IMR-90 (cell line): ENCODE measurements around the gene COLEC12. TPM values are rescaled to one million over a fixed set of nuclear protein-coding genes. Genes with fewer than 3 reads are reported as not detected.

Source experiments
- ATAC-seq: fragments of 200-7000 bp; cut with Tn5 transposase; 2 replicates; pipeline ENCODE4 v1.9.1; 2020; ENCODE audit warnings: low read depth, mild to moderate bottlenecking, moderate library complexity
- BruUV-seq: library from RNA; stranded (reverse); fragments of 400-500 nt; replicated peaks from 2 replicates; lab custom pipeline; 2021; lab: Mats Ljungman, UMichigan
- CTCF ChIA-PET: fragments of 300-600 bp; formaldehyde crosslinking; extraction: SDS; loops from one replicate; lab custom pipeline; 2021; ENCODE audit warnings: antibody characterized with exemption; lab: Yijun Ruan, JAX
- POLR2A ChIA-PET: fragments of 300-600 bp; sonication (Branson Sonifier 250); formaldehyde crosslinking; loops from one replicate; lab custom pipeline; 2022; ENCODE audit warnings: antibody characterized with exemption; ENCODE audit not compliant: unreplicated experiment; lab: Charles Lee
- DNase-seq: peaks from one replicate; pipeline ENCODE4 v3.0.0; 2013
- H2AFZ ChIP-seq: replicated peaks from 2 replicates; pipeline ENCODE3; 2013; ENCODE audit warnings: low read length, mild to moderate bottlenecking; ENCODE audit not compliant: poor library complexity
- H2AK5ac ChIP-seq: 2 replicates; pipeline ENCODE4 v1.6.1; 2013; ENCODE audit warnings: low read depth, low read length, inconsistent platforms
- H2AK9ac ChIP-seq: replicated peaks from 2 replicates; pipeline ENCODE3; 2013; ENCODE audit warnings: mild to moderate bottlenecking, low read depth, low read length, moderate library complexity; ENCODE audit not compliant: poor library complexity
- H2BK120ac ChIP-seq: 2 replicates; pipeline ENCODE4 v1.6.1; 2013; ENCODE audit warnings: low read depth, low read length, inconsistent platforms
- H2BK15ac ChIP-seq: 3 replicates; pipeline ENCODE4 v1.6.1; 2013; ENCODE audit warnings: low read depth, low read length, inconsistent platforms
- H2BK20ac ChIP-seq: 2 replicates; pipeline ENCODE4 v1.6.1; 2013; ENCODE audit warnings: low read depth, mild to moderate bottlenecking, inconsistent platforms, low read length, moderate library complexity
- H2BK5ac ChIP-seq: 2 replicates; pipeline ENCODE4 v1.6.1; 2013; ENCODE audit warnings: mild to moderate bottlenecking, low read depth, low read length, inconsistent platforms; ENCODE audit not compliant: poor library complexity, severe bottlenecking
- H3K14ac ChIP-seq: replicated peaks from 2 replicates; pipeline ENCODE4 v1.6.1; 2013; ENCODE audit warnings: low read depth, low read length, inconsistent platforms
- H3K18ac ChIP-seq: 2 replicates; pipeline ENCODE4 v1.6.1; 2013; ENCODE audit warnings: low read depth, low read length, control low read depth
- H3K23ac ChIP-seq: 2 replicates; pipeline ENCODE4 v1.6.1; 2013; ENCODE audit warnings: low read depth, low read length, inconsistent platforms
- H3K27ac ChIP-seq: 2 replicates; pipeline ENCODE4 v1.5.1; 2013; ENCODE audit warnings: mild to moderate bottlenecking, control low read depth, low read length; ENCODE audit not compliant: insufficient read depth
- H3K27me3 ChIP-seq: 2 replicates; pipeline ENCODE4 v1.6.1; 2013; ENCODE audit warnings: low read length; ENCODE audit not compliant: control insufficient read depth, insufficient read depth
- H3K36me3 ChIP-seq: 2 replicates; pipeline ENCODE4 v1.6.1; 2013; ENCODE audit warnings: low read length, mixed read lengths; ENCODE audit not compliant: control insufficient read depth, insufficient read depth
- H3K4ac ChIP-seq: 2 replicates; pipeline ENCODE4 v1.6.1; 2013; ENCODE audit warnings: low read depth, low read length, inconsistent platforms
- H3K4me1 ChIP-seq: 2 replicates; pipeline ENCODE4 v1.6.1; 2013; ENCODE audit warnings: low read length, mixed read lengths; ENCODE audit not compliant: control insufficient read depth, insufficient read depth
- H3K4me2 ChIP-seq: 2 replicates; pipeline ENCODE4 v1.6.1; 2013; ENCODE audit warnings: low read depth, mild to moderate bottlenecking, control low read depth, low read length, moderate library complexity
- H3K4me3 ChIP-seq: 2 replicates; pipeline ENCODE4 v1.5.1; 2013; ENCODE audit warnings: low read depth, mild to moderate bottlenecking, control low read depth, low read length, moderate library complexity; ENCODE audit not compliant: insufficient read depth
- H3K56ac ChIP-seq: 2 replicates; pipeline ENCODE4 v1.6.1; 2013; ENCODE audit warnings: low read length, inconsistent platforms; ENCODE audit not compliant: insufficient read depth; ENCODE audit errors: extremely low read depth
- H3K79me1 ChIP-seq, 2 experiments: 2 replicates each; pipeline ENCODE4 v1.6.1; 2013; ENCODE audit warnings: low read length in 2 of 2, inconsistent platforms in 1 of 2, low read depth in 1 of 2
- H3K9ac ChIP-seq: 2 replicates; pipeline ENCODE4 v1.6.1; 2013; ENCODE audit warnings: low read depth, low read length, control low read depth
- H3K9me1 ChIP-seq: 2 replicates; pipeline ENCODE4 v1.6.1; 2013; ENCODE audit warnings: low read length, inconsistent platforms; ENCODE audit not compliant: insufficient read depth
- H3K9me3 ChIP-seq: 2 replicates; pipeline ENCODE4 v1.6.1; 2013; ENCODE audit warnings: low read length; ENCODE audit not compliant: control insufficient read depth, insufficient read depth
- H4K20me1 ChIP-seq: 2 replicates; pipeline ENCODE4 v1.6.1; 2013; ENCODE audit warnings: low read length, inconsistent platforms; ENCODE audit not compliant: insufficient read depth
- H4K5ac ChIP-seq: 2 replicates; pipeline ENCODE4 v1.6.1; 2013; ENCODE audit warnings: mild to moderate bottlenecking, low read depth, low read length, control low read depth
- H4K8ac ChIP-seq, 2 experiments: 2 replicates each; pipeline ENCODE4 v1.6.1; 2013; ENCODE audit warnings: low read depth in 2 of 2, low read length in 2 of 2, control low read depth in 1 of 2, inconsistent platforms in 1 of 2
- H4K91ac ChIP-seq: 2 replicates; pipeline ENCODE4 v1.6.1; 2013; ENCODE audit warnings: low read depth, low read length, inconsistent platforms; ENCODE audit not compliant: insufficient read depth
- BHLHE40 ChIP-seq: fragments of 150-350 bp; IDR thresholded peaks from 2 replicates; pipeline ENCODE4 v1.6.1; 2016; ENCODE audit warnings: mild to moderate bottlenecking, low read depth, low read length
- CEBPB ChIP-seq: IDR thresholded peaks from 2 replicates; pipeline ENCODE4 v1.6.1; 2012; ENCODE audit warnings: low read depth, low read length, improper control_type of control experiment
- CHD1 ChIP-seq: IDR thresholded peaks from 2 replicates; pipeline ENCODE4 v1.6.1; 2012; ENCODE audit warnings: low read depth, low read length, improper control_type of control experiment
- FOS ChIP-seq: fragments of 150-350 bp; IDR thresholded peaks from 2 replicates; pipeline ENCODE4 v1.6.1; 2016; ENCODE audit warnings: low read depth, low read length
- MAFK ChIP-seq: IDR thresholded peaks from 2 replicates; pipeline ENCODE4 v1.6.1; 2012; ENCODE audit warnings: low read depth, low read length, improper control_type of control experiment
- MAZ ChIP-seq: IDR thresholded peaks from 2 replicates; pipeline ENCODE4 v1.6.1; 2012; ENCODE audit warnings: low read depth, mild to moderate bottlenecking, low read length, improper control_type of control experiment, moderate library complexity, borderline replicate concordance
- MXI1 ChIP-seq: IDR thresholded peaks from 2 replicates; pipeline ENCODE4 v1.6.1; 2012; ENCODE audit warnings: low read depth, mild to moderate bottlenecking, low read length, moderate library complexity, borderline replicate concordance
- NFE2L2 ChIP-seq: fragments of 150-350 bp; IDR thresholded peaks from 2 replicates; pipeline ENCODE4 v1.6.1; 2016; ENCODE audit warnings: low read depth, mild to moderate bottlenecking, low read length
- POLR2A ChIP-seq: IDR thresholded peaks from 2 replicates; pipeline ENCODE4 v1.6.1; 2012; ENCODE audit warnings: mild to moderate bottlenecking, low read depth, low read length
- RAD21 ChIP-seq: IDR thresholded peaks from 2 replicates; pipeline ENCODE4 v1.6.1; 2012; ENCODE audit warnings: low read length, improper control_type of control experiment
- RCOR1 ChIP-seq: IDR thresholded peaks from 2 replicates; pipeline ENCODE4 v1.6.1; 2012; ENCODE audit warnings: mild to moderate bottlenecking, low read length, improper control_type of control experiment; ENCODE audit not compliant: insufficient replicate concordance
- RFX5 ChIP-seq: IDR thresholded peaks from 2 replicates; pipeline ENCODE4 v1.8.0; 2012; ENCODE audit warnings: low read depth, mild to moderate bottlenecking, low read length, moderate library complexity
- SMC3 ChIP-seq: fragments of 150-350 bp; IDR thresholded peaks from 2 replicates; pipeline ENCODE4 v1.6.1; 2016; ENCODE audit warnings: low read depth, mild to moderate bottlenecking, antibody characterized with exemption, low read length, moderate library complexity
- WGBS, 2 experiments: methylation state at CpG; one replicate each; pipeline versions ENCODE4 v1.1.5 to v1.1.7; 2013; ENCODE audit warnings: missing lambda C conversion rate in 2 of 2; ENCODE audit not compliant: insufficient read length in 1 of 2; ENCODE audit errors: extremely low coverage in 2 of 2; 5-methylcytosine and 5-hydroxymethylcytosine counted together
- dilution Hi-C: fragments of 300-500 bp; cut with HindIII; formaldehyde crosslinking; loops from one replicate; pipeline ENCODE4 v1.14.3; 2018; ENCODE audit warnings: low sequenced_read_pairs; ENCODE audit not compliant: unreplicated experiment
- in situ Hi-C: fragments of 300-500 bp; cut with MboI; formaldehyde crosslinking; loops from 3 replicates; pipeline ENCODE4 v1.14.3; 2019; ENCODE audit warnings: low sequenced_read_pairs, inconsistent platforms, mixed read lengths
- intact Hi-C: fragments of 100-400 bp; cut with micrococcal nuclease; formaldehyde crosslinking; loops from 2 replicates; pipeline ENCODE4 v1.10.0; 2022
- polyA plus RNA-seq, 3 experiments: library from polyadenylated mRNA; depleted of rRNA; stranded (reverse); fragments of >200 nt; gene quantifications; 2 replicates each; pipeline ENCODE4 v1.2.3, GENCODE V29; 2012; ENCODE audit warnings: low replicate concordance in 1 of 3
- total RNA-seq: library from RNA; depleted of rRNA; stranded (reverse); fragments of >200 nt; gene quantifications from 2 replicates; pipeline ENCODE4 v1.2.3, GENCODE V29; 2012
- TF ChIP-seq, protein P1 (sequence below): conservative IDR thresholded peaks from 2 replicates; pipeline ENCODE4 v1.5.1; 2012; ENCODE audit warnings: mild to moderate bottlenecking, low read depth, low read length, improper control_type of control experiment
- TF ChIP-seq, protein P2 (sequence below): fragments of 150-350 bp; IDR thresholded peaks from 2 replicates; pipeline ENCODE4 v1.6.1; 2016; ENCODE audit warnings: low read depth, mild to moderate bottlenecking, low read length, moderate library complexity, borderline replicate concordance
- TF ChIP-seq, protein P3 (sequence below): fragments of 150-350 bp; IDR thresholded peaks from 2 replicates; pipeline ENCODE4 v1.6.1; 2017; ENCODE audit warnings: mild to moderate bottlenecking, antibody characterized with exemption, low read length, low read depth

COLEC12 gene
- total and polyA plus RNA-seq, 2 of the 4 experiments (the other 2 are of a cell fraction) = 1.0 to 2.3 TPM

DNA sequence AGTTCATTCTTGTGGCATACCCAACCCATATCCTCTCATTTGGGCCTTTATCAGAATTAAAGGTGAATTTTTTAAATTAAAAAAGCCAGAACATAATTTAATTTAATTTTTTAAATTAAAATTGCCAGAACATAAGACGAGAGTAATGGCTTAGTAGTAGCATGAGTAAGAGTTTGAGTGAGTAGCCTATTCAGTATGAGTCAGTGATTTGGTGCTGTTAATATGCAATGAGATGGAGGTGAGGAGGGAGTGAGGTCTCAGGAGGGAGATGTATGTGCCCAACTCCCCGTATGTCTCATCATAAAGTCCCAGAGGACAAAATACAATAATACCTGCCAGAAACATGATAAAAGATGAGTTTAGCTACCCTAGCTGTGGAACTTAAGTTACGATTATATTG, 117.4 kb downstream of the COLEC12 start:
- no peak overlapping the region for H3K27ac ChIP-seq
- H2AFZ ChIP-seq = no peak overlapping the region
- no peak overlapping the region for H3K4me3 ChIP-seq
- 0 out of 2 replicates have a peak, but pooled peaks cover 3% of the 10 kb centered on the region for H3K9me1 ChIP-seq
- no peaks in the 10 kb centered on the region for H3K9me3 ChIP-seq
- no peak overlapping the region for H3K4ac ChIP-seq
- no peak overlapping the region for H2BK15ac ChIP-seq
- in situ Hi-C loops (no loop called here), intact Hi-C loops (no loop called here), dilution Hi-C loops (no loop called here)
- no peak overlapping the region for H3K18ac ChIP-seq
- CTCF ChIA-PET = no interaction called here
- no peak overlapping the region for H3K56ac ChIP-seq
- no peak overlapping the region for H4K8ac ChIP-seq
- no peaks in the 10 kb centered on the region for H4K20me1 ChIP-seq
- no peak overlapping the region for H4K91ac ChIP-seq
- no CpG with 5 or more reads among the region's 3 CpGs for WGBS, 2 experiments
- H2BK120ac ChIP-seq = no peak overlapping the region
- peak; percentile 18 for DNase-seq
- no peak for ATAC-seq
- TF ChIP-seq MAZ = no peak
- no peak for TF ChIP-seq CEBPB
- TF ChIP-seq, protein P1, sequence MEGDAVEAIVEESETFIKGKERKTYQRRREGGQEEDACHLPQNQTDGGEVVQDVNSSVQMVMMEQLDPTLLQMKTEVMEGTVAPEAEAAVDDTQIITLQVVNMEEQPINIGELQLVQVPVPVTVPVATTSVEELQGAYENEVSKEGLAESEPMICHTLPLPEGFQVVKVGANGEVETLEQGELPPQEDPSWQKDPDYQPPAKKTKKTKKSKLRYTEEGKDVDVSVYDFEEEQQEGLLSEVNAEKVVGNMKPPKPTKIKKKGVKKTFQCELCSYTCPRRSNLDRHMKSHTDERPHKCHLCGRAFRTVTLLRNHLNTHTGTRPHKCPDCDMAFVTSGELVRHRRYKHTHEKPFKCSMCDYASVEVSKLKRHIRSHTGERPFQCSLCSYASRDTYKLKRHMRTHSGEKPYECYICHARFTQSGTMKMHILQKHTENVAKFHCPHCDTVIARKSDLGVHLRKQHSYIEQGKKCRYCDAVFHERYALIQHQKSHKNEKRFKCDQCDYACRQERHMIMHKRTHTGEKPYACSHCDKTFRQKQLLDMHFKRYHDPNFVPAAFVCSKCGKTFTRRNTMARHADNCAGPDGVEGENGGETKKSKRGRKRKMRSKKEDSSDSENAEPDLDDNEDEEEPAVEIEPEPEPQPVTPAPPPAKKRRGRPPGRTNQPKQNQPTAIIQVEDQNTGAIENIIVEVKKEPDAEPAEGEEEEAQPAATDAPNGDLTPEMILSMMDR = no peak
- no peak for TF ChIP-seq FOS
- TF ChIP-seq RCOR1 = no peak
- TF ChIP-seq RAD21 = no peak
- no peak for TF ChIP-seq CHD1
- no peak for TF ChIP-seq POLR2A
- TF ChIP-seq MAFK = no peak
- no peak for TF ChIP-seq NFE2L2
- TF ChIP-seq, protein P2, sequence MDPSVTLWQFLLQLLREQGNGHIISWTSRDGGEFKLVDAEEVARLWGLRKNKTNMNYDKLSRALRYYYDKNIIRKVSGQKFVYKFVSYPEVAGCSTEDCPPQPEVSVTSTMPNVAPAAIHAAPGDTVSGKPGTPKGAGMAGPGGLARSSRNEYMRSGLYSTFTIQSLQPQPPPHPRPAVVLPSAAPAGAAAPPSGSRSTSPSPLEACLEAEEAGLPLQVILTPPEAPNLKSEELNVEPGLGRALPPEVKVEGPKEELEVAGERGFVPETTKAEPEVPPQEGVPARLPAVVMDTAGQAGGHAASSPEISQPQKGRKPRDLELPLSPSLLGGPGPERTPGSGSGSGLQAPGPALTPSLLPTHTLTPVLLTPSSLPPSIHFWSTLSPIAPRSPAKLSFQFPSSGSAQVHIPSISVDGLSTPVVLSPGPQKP = no peak
- TF ChIP-seq SMC3 = no peak
- TF ChIP-seq MXI1 = no peak
- no peak for TF ChIP-seq BHLHE40
- no peak for TF ChIP-seq RFX5
- TF ChIP-seq, protein P3, sequence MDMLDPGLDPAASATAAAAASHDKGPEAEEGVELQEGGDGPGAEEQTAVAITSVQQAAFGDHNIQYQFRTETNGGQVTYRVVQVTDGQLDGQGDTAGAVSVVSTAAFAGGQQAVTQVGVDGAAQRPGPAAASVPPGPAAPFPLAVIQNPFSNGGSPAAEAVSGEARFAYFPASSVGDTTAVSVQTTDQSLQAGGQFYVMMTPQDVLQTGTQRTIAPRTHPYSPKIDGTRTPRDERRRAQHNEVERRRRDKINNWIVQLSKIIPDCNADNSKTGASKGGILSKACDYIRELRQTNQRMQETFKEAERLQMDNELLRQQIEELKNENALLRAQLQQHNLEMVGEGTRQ = no peak
- BruUV-seq = no TSS peak
- H3K9ac ChIP-seq = no peak overlapping the region
- H4K5ac ChIP-seq = no peak overlapping the region
- H2AK9ac ChIP-seq = no peak overlapping the region
- no peaks in the 10 kb centered on the region for H3K79me1 ChIP-seq
- no peak overlapping the region for H3K23ac ChIP-seq
- no peak overlapping the region for H2BK20ac ChIP-seq
- peaks cover 7% of the 10 kb centered on the region; the same call in 1 of the 2 replicates for H3K4me1 ChIP-seq
- H3K27me3 ChIP-seq = peaks cover 7% of the 10 kb centered on the region
- H3K36me3 ChIP-seq = no peaks in the 10 kb centered on the region
- POLR2A ChIA-PET = no interaction called here
- H2BK5ac ChIP-seq = no peak overlapping the region
- H2AK5ac ChIP-seq = no peak overlapping the region
- no peak overlapping the region for H3K14ac ChIP-seq
- no peak overlapping the region for H3K4me2 ChIP-seq
